Stomach (tissue), 9 donors: ENCODE measurements around the gene WDR1. TPM values are rescaled to one million over a fixed set of nuclear protein-coding genes. Genes with fewer than 3 reads are reported as not detected.

ENCODE experiments used
- DNase-seq, 2 donors: peaks; one replicate each; pipeline versions ENCODE4 v3.0.0 to v3.0.0-alpha.2; 2013 to 2019
- H3K27ac ChIP-seq, 5 donors: fragments of 200-600 bp in 4 of 5; sonication (generic) in 4 of 5; one replicate each; pipeline ENCODE4 v1.5.1; 2013 to 2019; ENCODE audit warnings: mild to moderate bottlenecking in 1 of 5, moderate library complexity in 1 of 5
- H3K27me3 ChIP-seq, 3 donors: fragments of 200-600 bp; sonication (generic); one replicate each; pipeline ENCODE4 v1.5.1; 2017 to 2019; ENCODE audit warnings: mixed run types in 1 of 3
- H3K36me3 ChIP-seq, 4 donors: fragments of 200-600 bp; sonication (generic); 1 replicate in 3 of 4; 2 replicates in 1 of 4; pipeline ENCODE4 v1.5.1; 2016 to 2019
- H3K4me1 ChIP-seq, 4 donors: fragments of 200-600 bp; sonication (generic); one replicate each; pipeline ENCODE4 v1.5.1; 2016 to 2019
- H3K4me3 ChIP-seq, 4 donors: fragments of 200-600 bp; sonication (generic) in 3 of 4; one replicate each; pipeline ENCODE4 v1.5.1; 2016 to 2019; ENCODE audit warnings: mild to moderate bottlenecking in 1 of 4
- H3K9me3 ChIP-seq, 4 donors: fragments of 200-600 bp; sonication (generic); one replicate each; pipeline ENCODE4 v1.5.1; 2016 to 2019
- CTCF ChIP-seq, 7 experiments: fragments of 450-650 bp in 4 of 7; fragments of 200-600 bp in 3 of 7; sonication (generic) in 3 of 7; IDR thresholded peaks; one replicate each; pipeline ENCODE4 v1.5.1; 2016 to 2019; ENCODE audit warnings: antibody characterized with exemption in 7 of 7, control low read depth in 2 of 7, mild to moderate bottlenecking in 1 of 7
- EP300 ChIP-seq: sonication (generic); formaldehyde crosslinking; IDR thresholded peaks from one replicate; pipeline ENCODE4 v1.6.1; 2017; ENCODE audit warnings: antibody characterized with exemption
- POLR2A ChIP-seq, 4 donors: fragments of 450-650 bp; IDR thresholded peaks; one replicate each; pipeline ENCODE4 v1.6.1; 2016; ENCODE audit warnings: antibody characterized with exemption in 4 of 4, control low read depth in 2 of 4, mild to moderate bottlenecking in 1 of 4, moderate library complexity in 1 of 4
- POLR2AphosphoS5 ChIP-seq, 3 donors: sonication (generic); formaldehyde crosslinking; IDR thresholded peaks; one replicate each; pipeline ENCODE4 v1.6.1; 2016; ENCODE audit warnings: antibody characterized with exemption in 3 of 3
- WGBS, 5 donors: extraction: QIAGEN DNeasy Blood & Tissue Kit in 3 of 5; methylation state at CpG; one replicate each; pipeline versions ENCODE4 v1.1.5 to v1.1.7; 2013 to 2018; 5-methylcytosine and 5-hydroxymethylcytosine counted together
- intact Hi-C: fragments of 100-400 bp; cut with DNase I; formaldehyde crosslinking; loops from one replicate; pipeline ENCODE4 v1.15.1; 2023; ENCODE audit warnings: low total_unique reads
- polyA plus RNA-seq, 3 donors: library from polyadenylated mRNA; stranded (reverse); fragments of 200-250 nt; gene quantifications; one replicate each; pipeline ENCODE4 v1.2.3, GENCODE V29; 2013
- total RNA-seq, 5 donors: library from RNA; depleted of rRNA; stranded (reverse); fragments of >200 nt; gene quantifications; one replicate each; pipeline versions ENCODE4 v1.1.0 to v1.2.3, GENCODE V29; 2014 to 2016
- donor health status: healthy with polysubstance abuse.
- donor health status: Bipolar disorder and iron deficiency.
- donor health status: healthy.

The WDR1 gene
- total and polyA plus RNA-seq, 8 donors: 52.4 to 167 (median 110) TPM

- Histone ChIP-seq H3K36me3 (no peaks in the 10 kb centered on the region), H3K27me3 (no peaks in the 10 kb centered on the region), H3K4me3 (no peak overlapping the region), H3K4me1 (peaks cover 7 to 33% (median 19%) of the 10 kb centered on the region in 4 donors), H3K27ac (peak overlapping the region; percentile 44 to 71 (median 69)), H3K9me3 (no peaks in the 10 kb centered on the region)
- no peak for TF ChIP-seq CTCF (IDR thresholded peaks at IDR 0.05)
- TF ChIP-seq POLR2AphosphoS5 (IDR thresholded peaks at IDR 0.05): peak in 1 of 3 donors; percentile 53
- WGBS, 5 donors: 42 to 59% (median 51%) methylated on average over 18 of the region's 18 CpGs
- intact Hi-C loops: no loop called here
- peak in 1 of 2 donors; percentile 50 for DNase-seq
Observed at GRCh38 chr4:10033191-10033881, 83.3 kb downstream of the WDR1 start.

GRCh38 chr4:10032625-10033024 lies 84.0 kb downstream of the WDR1 start:
- TF ChIP-seq POLR2AphosphoS5 (IDR thresholded peaks at IDR 0.05) (peak in 1 of 3 donors; percentile 39), EP300 (no peak), POLR2A (IDR thresholded peaks at IDR 0.05) (no peak), CTCF (IDR thresholded peaks at IDR 0.05) (no peak)
- no peak for DNase-seq
- Histone ChIP-seq H3K4me1 (peaks cover 7 to 33% (median 19%) of the 10 kb centered on the region in 4 donors), H3K9me3 (no peaks in the 10 kb centered on the region), H3K27me3 (no peaks in the 10 kb centered on the region), H3K4me3 (no peak overlapping the region), H3K27ac (peak overlapping the region; percentile 37 to 71 (median 66)), H3K36me3 (no peaks in the 10 kb centered on the region)
- 29 to 44% (median 32%) methylated on average over 6 of the region's 6 CpGs for WGBS, 5 donors
- intact Hi-C loops: no loop called here

- H3K4me3 ChIP-seq: no peak overlapping the region
- H3K27me3 ChIP-seq: no peaks in the 10 kb centered on the region
- intact Hi-C loops: no loop called here
- H3K36me3 ChIP-seq: no peaks in the 10 kb centered on the region
- WGBS, 5 donors: 66 to 78% (median 73%) methylated on average over 10 of the region's 10 CpGs
- H3K27ac ChIP-seq: peak overlapping the region; percentile 9 to 71 (median 66)
- no peak for TF ChIP-seq POLR2A (IDR thresholded peaks at IDR 0.05)
- no peak for TF ChIP-seq EP300
- no peak for TF ChIP-seq CTCF (IDR thresholded peaks at IDR 0.05)
- TF ChIP-seq POLR2AphosphoS5 (IDR thresholded peaks at IDR 0.05): peak in 1 of 3 donors; percentile 6
- H3K4me1 ChIP-seq: peaks cover 7 to 33% (median 19%) of the 10 kb centered on the region in 4 donors
- no peaks in the 10 kb centered on the region for H3K9me3 ChIP-seq
- no peak for DNase-seq
Observed at GRCh38 chr4:10031668-10032590, 84.7 kb downstream of the WDR1 start.

GRCh38 chr4:10030972-10031667 lies 85.5 kb downstream of the WDR1 start:
- intact Hi-C loops: no loop called here
- peaks cover 7 to 33% (median 19%) of the 10 kb centered on the region in 4 donors for H3K4me1 ChIP-seq
- H3K27me3 ChIP-seq: no peaks in the 10 kb centered on the region
- DNase-seq: no peak
- peak overlapping the region in 3 of 5 donors; percentile 42 to 71 (median 66) for H3K27ac ChIP-seq
- 67 to 73% (median 71%) methylated on average over 7 of the region's 7 CpGs for WGBS, 5 donors
- H3K4me3 ChIP-seq: no peak overlapping the region
- no peaks in the 10 kb centered on the region for H3K36me3 ChIP-seq
- no peaks in the 10 kb centered on the region for H3K9me3 ChIP-seq
- TF ChIP-seq CTCF (IDR thresholded peaks at IDR 0.05) (no peak), POLR2A (IDR thresholded peaks at IDR 0.05) (no peak), POLR2AphosphoS5 (IDR thresholded peaks at IDR 0.05) (no peak), EP300 (no peak)
